Measurements from ENCODE around the gene PAPPA. TPM values are rescaled to one million over a fixed set of nuclear protein-coding genes. Genes with fewer than 3 reads are reported as not detected.

The PAPPA gene
- total RNA-seq, 1 donor from 2014 or later: 2.9 TPM

DNA sequence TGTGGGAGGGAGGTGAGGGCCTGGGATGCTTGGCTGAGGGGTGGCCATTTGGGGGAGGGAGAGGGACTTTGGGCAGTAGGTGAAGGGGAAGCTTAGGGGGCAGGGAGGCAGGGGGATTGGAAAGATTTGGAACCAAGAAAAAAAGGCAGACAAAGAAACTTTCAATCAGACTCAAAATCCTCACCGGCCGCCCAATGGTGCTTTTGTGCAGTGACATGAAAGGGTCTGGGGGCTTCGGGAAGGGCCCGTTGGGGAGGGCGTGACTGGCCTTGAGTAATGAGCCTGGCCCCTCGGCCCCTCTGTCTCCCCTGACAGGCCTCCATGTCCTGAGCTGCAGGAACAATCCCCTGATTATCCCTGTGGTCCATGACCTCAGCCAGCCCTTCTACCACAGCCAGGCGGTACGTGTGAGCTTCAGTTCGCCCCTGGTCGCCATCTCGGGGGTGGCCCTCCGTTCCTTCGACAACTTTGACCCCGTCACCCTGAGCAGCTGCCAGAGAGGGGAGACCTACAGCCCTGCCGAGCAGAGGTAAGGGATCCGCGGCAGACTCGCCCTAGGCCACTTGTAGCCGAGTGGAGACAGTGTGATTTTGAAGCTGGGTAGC lies 181.1 kb downstream of the PAPPA start:
- Mint-ChIP-seq H3K36me3 (no peaks in the 10 kb centered on the region), H3K27ac (no peak overlapping the region), H3K27me3 (ENCODE audit: low read depth) (no peaks in the 10 kb centered on the region), H3K4me3 (no peak overlapping the region), H3K9me3 (no peaks in the 10 kb centered on the region), H3K4me1 (peaks cover 18% of the 10 kb centered on the region)
- no peak for DNase-seq (ENCODE audit: low spot score in 2 of 2, unreplicated experiment in 2 of 2)
- TF ChIP-seq, protein P1, sequence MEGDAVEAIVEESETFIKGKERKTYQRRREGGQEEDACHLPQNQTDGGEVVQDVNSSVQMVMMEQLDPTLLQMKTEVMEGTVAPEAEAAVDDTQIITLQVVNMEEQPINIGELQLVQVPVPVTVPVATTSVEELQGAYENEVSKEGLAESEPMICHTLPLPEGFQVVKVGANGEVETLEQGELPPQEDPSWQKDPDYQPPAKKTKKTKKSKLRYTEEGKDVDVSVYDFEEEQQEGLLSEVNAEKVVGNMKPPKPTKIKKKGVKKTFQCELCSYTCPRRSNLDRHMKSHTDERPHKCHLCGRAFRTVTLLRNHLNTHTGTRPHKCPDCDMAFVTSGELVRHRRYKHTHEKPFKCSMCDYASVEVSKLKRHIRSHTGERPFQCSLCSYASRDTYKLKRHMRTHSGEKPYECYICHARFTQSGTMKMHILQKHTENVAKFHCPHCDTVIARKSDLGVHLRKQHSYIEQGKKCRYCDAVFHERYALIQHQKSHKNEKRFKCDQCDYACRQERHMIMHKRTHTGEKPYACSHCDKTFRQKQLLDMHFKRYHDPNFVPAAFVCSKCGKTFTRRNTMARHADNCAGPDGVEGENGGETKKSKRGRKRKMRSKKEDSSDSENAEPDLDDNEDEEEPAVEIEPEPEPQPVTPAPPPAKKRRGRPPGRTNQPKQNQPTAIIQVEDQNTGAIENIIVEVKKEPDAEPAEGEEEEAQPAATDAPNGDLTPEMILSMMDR (IDR thresholded peaks at IDR 0.05; ENCODE audit: unreplicated experiment): no peak

GRCh38 chr9:116335392-116335791 lies 181.8 kb downstream of the PAPPA start:
- Mint-ChIP-seq H3K4me1 (peaks cover 18% of the 10 kb centered on the region), H3K27me3 (ENCODE audit: low read depth) (no peaks in the 10 kb centered on the region), H3K4me3 (no peak overlapping the region)

DNA sequence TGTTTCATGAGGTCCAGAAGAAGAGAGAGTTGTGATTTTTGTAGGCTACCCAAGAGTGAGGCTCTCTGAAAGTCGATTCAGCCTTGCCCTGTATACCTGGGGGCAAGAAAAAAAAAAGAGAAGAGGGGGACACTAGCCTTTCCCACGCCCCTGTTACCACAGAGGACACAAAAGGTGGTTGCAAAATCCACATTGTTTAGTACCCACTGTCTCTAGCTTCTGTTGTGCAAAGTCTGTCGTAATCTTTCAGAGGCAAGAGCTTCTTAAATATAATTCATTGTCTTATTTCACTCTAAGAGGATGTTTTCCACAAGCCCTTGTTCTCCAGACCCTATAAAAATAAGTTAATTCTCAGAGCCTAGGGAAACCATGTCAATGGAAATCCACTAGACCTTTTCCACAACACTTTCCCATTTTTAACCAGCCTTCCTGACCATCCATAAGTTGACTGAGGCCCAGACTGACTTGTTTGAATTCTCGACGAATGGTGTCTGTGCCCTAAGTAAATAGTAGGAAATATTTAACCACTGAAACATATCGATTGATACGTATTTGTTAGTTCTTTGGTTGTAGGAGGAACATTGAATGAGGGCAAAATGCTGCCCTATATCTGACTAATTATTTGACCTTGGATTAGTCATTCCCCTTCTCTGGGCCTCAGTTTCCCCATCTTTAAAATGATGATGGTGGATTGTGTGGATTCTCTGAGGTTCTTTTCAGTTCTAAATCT lies 182.7 kb downstream of the PAPPA start:
- H3K9me3 Mint-ChIP-seq: no peaks in the 10 kb centered on the region
- no peak for DNase-seq (ENCODE audit: low spot score in 2 of 2, unreplicated experiment in 2 of 2)
- TF ChIP-seq, protein P1 (IDR thresholded peaks at IDR 0.05; ENCODE audit: unreplicated experiment): no peak
- no peak overlapping the region for H3K27ac Mint-ChIP-seq
- H3K36me3 Mint-ChIP-seq: no peaks in the 10 kb centered on the region
- no peak overlapping the region for H3K4me3 Mint-ChIP-seq
- H3K27me3 Mint-ChIP-seq (ENCODE audit: low read depth): no peaks in the 10 kb centered on the region
- peaks cover 18% of the 10 kb centered on the region for H3K4me1 Mint-ChIP-seq

More at GRCh38 chr9:116335392-116335791, 181.8 kb downstream of the PAPPA start:
- Mint-ChIP-seq H3K36me3 (no peaks in the 10 kb centered on the region), H3K27ac (no peak overlapping the region), H3K9me3 (no peaks in the 10 kb centered on the region)
- TF ChIP-seq, protein P1 (IDR thresholded peaks at IDR 0.05; ENCODE audit: unreplicated experiment): no peak
- DNase-seq (ENCODE audit: low spot score in 2 of 2, unreplicated experiment in 2 of 2): no peak

- Mint-ChIP-seq H3K4me3 (no peak overlapping the region), H3K4me1 (peaks cover 18% of the 10 kb centered on the region), H3K9me3 (no peaks in the 10 kb centered on the region), H3K27me3 (ENCODE audit: low read depth) (no peaks in the 10 kb centered on the region), H3K36me3 (no peaks in the 10 kb centered on the region), H3K27ac (no peak overlapping the region)
- TF ChIP-seq, protein P1 (IDR thresholded peaks at IDR 0.05; ENCODE audit: unreplicated experiment): no peak
- no peak for DNase-seq (ENCODE audit: low spot score in 2 of 2, unreplicated experiment in 2 of 2)
These were observed 183.4 kb downstream of the PAPPA start for GRCh38 chr9:116337015-116337414.

- no peak overlapping the region for H3K27ac Mint-ChIP-seq
- no peaks in the 10 kb centered on the region for H3K9me3 Mint-ChIP-seq
- H3K4me3 Mint-ChIP-seq: no peak overlapping the region
- DNase-seq (ENCODE audit: low spot score in 2 of 2, unreplicated experiment in 2 of 2): no peak
- H3K27me3 Mint-ChIP-seq (ENCODE audit: low read depth): no peaks in the 10 kb centered on the region
- H3K36me3 Mint-ChIP-seq: no peaks in the 10 kb centered on the region
- H3K4me1 Mint-ChIP-seq: peaks cover 11% of the 10 kb centered on the region
- TF ChIP-seq, protein P1 (IDR thresholded peaks at IDR 0.05; ENCODE audit: unreplicated experiment): no peak
These were observed 186.7 kb downstream of the PAPPA start for GRCh38 chr9:116340270-116340669.

All from mesothelial cell of epicardium (in vitro differentiated cells).